Renal pelvis (tissue), 4 donors: Measurements from ENCODE around the gene CD200R1L. TPM values are rescaled to one million over a fixed set of nuclear protein-coding genes. Genes with fewer than 3 reads are reported as not detected.

Experiments
- DNase-seq: peaks from one replicate; pipeline ENCODE4 v3.0.0-alpha.2; 2013
- polyA plus RNA-seq, 3 donors: library from polyadenylated mRNA; unstranded; fragments of 120-200 nt; gene quantifications; one replicate each; pipeline ENCODE4 v1.2.1, GENCODE V29; 2013; ENCODE audit not compliant: insufficient read length in 3 of 3

The CD200R1L gene
- polyA plus RNA-seq, 3 donors = not detected

GRCh38 chr3:112822064-112823055 is 24.3 kb downstream of the CD200R1L start:
- DNase-seq = no peak

DNA sequence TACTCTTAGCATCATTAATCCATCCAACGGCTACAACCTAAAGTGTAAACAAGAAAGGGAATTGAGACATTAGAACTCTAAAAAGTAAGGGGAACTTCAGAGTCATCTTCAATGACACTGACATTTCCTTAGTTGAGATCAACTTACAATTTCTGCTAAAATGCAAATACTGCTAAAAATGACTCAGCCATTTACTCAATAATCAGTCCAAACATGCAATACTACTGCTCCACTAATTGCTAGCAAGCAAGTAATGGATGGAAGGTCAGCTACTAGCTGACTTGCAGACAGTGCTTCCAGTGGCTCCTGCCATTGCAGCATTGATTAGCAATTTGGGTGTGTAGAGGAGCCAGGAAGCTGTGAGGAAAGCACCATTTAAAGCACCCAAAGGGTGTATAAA is 28.4 kb downstream of the CD200R1L start:
- DNase-seq = no peak

DNA sequence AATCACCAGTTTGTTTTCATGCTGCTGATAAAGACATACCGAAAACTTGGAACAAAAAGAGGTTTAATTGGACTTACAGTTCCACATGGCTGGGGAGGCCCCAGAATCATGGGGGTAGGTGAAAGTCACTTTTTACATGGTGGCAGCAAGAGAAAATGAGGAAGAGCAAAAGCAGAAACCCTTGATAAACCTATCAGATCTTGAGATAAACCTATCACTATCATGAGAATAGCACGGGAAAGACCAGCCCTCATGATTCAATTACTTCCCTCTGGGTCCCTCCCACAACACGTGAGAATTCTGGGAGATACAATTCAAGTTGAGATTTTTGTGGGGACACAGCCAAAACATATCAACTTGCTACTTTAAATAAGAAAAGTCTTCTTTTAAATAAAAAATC is 28.9 kb downstream of the CD200R1L start:
- no peak for DNase-seq

GRCh38 chr3:112817271-112817670 is 29.4 kb downstream of the CD200R1L start:
- DNase-seq = no peak

- DNase-seq = no peak
Observed at GRCh38 chr3:112815981-112816380, 30.7 kb downstream of the CD200R1L start.

DNA sequence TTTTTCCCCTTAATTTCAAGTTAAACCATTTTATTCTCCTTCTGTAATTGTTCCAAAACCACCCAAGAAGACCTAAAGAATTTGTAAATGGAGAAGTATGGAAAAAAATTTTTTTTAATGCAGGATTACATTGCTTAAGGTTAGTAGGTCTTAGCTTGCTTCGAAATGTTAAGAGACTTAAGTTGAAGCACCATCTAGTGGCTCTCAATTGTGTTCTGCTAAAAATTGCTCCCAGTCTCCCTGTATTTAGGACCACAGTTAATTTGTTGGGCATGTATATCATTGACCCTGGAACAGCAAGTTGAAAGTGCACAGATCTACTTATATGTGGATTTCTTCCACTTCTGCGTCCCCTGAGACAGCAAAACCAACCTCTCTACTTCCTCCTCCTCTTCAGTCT is 32.4 kb downstream of the CD200R1L start:
- peak; percentile 34 for DNase-seq

- no peak for DNase-seq
Observed at GRCh38 chr3:112813723-112814171, 32.9 kb downstream of the CD200R1L start.

GRCh38 chr3:112813016-112813415 is 33.6 kb downstream of the CD200R1L start:
- no peak for DNase-seq

DNA sequence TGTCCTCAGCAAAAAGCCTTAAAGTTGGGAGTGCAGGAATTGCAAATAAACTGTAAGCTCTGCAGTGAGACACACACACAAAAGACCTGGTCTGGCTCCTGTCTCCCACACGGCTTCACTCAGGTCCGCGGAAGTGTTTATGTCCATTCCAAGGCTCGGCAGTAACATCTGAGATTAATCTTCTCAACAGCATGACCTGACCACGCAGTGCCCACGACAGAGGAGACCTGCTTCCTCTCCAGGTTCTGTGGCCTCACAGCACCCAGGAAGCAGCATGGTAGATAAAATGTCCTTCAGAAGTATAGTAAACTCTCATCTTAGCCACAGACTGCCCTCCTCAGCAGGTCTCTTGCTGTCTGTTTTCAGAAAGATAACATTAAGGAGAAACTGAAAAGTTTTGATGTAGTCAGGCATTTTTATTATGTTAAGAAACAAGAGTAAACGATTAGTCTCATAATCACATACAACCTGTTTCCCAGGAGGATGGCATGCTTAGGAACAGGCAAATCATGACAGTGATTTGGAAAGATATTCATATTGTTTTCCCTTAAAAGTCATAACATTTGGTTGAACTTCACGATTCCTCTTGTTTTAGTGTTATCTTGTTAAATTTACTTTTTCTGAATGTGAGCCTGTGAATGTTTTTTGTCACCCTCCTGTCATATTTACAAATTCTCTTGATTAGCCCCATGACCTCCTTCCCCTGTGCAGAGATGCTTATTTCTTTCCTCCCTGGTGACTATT is 34.6 kb downstream of the CD200R1L start:
- DNase-seq = no peak

DNA sequence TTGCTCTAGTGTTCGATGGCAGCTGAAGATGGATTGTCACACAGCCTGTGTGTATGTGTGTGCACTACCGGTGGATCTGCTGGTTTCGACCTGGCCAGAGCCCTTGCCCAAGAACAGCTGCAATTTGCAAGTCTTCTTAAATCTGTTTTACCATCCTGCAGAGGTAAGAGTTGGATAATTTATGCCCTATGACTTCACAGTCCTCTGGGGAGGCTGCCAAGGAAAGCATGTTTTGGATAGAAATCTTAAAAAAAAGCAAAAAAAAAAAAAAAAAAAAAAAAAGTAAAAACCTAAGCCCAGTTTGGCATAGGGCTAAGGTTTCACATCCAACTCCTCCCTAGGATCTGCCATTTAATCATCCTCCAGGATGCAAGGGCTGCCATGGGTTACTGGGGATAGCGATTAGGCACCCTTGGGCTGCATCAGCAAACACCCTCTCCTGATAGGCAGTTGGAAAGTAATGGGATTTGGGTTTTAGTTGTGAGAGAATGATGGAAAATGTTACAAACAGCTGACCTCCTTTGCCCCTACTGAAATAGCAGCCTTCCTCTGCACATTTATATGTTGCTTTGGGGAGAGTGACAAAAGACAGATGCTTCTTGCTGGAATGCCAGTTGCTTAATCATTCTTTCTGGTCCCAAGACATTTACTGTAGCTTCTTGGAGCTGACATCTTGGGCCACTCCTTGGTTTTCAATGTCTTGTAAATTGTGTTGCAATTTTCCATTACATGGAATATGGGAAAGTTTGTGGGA is 35.4 kb downstream of the CD200R1L start:
- peak; percentile 73 for DNase-seq

GRCh38 chr3:112810561-112810960 is 36.1 kb downstream of the CD200R1L start:
- DNase-seq = no peak

DNA sequence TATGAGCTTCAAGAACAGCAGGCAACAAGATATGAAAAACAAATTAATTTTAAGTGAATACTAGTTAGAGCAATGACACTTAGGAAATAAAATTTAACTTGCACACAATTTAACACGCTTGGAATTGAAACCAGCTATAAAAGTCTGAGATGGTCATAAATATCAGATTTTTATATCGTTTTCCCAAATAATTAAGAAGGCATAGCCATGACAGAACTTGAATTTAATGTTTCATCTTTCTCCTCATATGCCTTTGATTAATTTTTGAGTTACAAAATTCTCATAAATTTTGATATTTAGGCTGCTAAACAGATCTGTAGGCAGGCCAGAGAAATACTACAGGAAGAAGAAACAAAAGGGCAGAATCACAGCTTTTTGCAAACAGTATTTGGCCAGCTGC is 38.5 kb downstream of the CD200R1L start:
- DNase-seq = no peak

- DNase-seq = no peak
Observed at GRCh38 chr3:112807685-112808084, 39.0 kb downstream of the CD200R1L start.

DNA sequence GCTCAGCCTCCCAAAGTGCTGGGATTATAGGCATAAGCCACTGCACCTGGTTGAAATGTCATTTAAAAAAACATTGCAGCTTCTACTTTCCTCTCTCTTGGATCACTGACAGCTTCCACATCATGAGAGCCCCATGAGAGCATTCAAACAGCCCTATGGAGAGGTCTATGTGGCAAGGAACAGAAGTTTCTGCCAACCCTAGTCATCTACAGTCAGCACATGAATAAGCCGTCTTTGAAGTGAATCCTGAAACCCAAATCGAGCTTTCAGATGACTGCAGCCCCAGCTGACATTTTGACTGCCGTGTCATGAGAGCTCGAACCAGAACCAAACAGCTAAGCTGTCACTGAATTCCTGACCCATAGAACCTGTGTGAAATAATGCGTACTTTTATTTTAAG is 39.8 kb downstream of the CD200R1L start:
- no peak for DNase-seq

GRCh38 chr3:112805126-112805525 is 41.5 kb downstream of the CD200R1L start:
- no peak for DNase-seq

GRCh38 chr3:112804021-112804420 is 42.6 kb downstream of the CD200R1L start:
- no peak for DNase-seq

DNA sequence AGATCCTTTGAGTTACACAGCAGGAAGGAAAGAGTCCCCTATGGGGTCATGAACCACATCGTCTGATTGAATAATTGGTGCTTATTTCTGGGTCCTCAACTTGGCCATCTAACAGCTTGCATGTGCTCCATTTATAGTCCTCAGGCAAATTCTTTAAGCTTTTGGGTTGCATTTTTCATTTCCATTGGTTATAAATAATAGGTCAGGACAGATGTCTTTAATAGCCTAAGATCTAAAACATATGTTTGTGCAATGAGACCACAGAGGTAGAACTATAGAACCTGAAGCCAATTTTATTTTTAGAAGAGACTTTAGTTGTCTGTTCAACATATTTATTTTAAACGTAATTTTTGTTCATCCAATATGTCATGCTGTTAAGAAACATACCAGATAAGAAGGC is 43.2 kb downstream of the CD200R1L start:
- no peak for DNase-seq

DNA sequence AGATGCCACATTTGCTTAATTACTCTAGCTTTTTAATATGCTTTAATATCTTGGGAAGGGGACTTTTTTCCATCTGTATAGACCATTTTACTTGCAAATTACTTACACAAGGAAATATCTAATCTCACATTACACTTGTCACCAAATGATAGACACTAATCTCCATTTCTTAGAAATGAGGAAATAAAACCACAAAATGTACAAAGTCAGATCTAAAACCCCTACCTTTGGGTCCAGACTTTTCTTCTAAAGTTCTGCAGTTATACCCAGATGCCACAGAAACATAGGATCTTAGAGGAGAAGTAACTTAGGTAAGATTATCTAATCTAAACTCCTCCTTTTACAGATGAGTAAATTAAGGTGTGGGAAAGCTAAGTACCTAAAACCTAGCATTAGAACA is 44.3 kb downstream of the CD200R1L start:
- DNase-seq = no peak

GRCh38 chr3:112799946-112800345 is 46.7 kb downstream of the CD200R1L start:
- no peak for DNase-seq

DNA sequence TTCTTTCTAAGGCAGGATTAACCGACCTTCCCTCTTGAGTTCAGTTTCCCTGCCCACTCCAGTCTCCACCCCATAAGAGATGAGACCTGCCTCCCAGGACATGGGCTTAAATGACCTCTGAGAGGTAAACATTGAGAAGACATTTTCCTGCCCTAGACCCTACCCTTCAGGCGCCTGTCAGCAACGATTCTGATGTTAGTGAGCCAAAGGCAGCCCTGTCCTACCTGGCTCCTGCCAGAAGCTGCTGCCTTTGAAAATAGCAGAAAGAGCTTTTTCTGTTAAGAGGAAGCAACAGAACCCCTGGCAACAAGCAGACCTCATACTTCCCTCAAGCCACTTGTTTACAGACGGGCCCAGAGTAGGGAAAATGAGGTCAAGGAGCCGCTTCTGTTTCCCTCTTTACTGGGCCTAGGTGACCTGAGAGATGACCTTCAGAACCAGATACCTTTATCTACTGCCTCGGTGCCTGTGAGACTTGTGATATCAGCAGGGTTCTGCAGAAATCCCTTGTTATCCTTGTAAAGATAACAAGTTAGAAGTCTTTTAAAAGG is 52.0 kb downstream of the CD200R1L start:
- DNase-seq = no peak

DNA sequence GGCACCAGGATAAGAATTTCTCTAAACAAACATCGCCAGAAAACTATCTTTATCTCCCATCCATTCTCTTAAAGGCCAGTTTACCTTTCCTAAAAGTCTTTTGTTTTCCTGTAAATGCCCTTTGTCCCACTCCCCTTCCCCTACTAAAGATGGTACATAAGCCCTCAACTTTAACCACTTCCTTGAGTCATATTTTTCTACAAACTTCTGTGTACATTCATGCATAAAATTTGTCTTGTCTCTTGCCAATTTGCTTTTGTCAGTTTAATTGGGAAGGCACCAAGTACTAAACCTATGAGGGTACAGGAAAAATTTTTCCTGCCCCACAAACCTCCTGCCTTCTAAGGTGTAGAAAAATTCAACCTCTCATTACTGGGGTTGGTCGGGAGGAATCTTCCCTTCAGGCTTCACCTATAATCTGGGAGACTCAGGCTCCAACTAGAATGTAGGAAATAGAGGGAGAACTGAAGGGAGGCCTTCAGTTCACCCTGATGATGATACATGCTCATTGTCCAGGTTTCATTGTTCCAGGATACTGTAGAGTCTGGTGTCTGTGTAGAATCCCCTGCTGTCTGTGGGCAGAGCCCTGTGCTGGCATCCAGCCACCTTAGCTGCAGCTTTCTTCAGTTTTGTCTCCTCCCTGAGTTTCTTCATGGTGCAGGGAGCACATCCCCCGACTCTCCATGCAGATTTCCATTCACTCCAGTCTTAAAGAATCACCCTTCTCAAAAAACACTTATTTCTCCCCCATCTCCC is 53.2 kb downstream of the CD200R1L start:
- no peak for DNase-seq
